ENCODE data around the gene TAS2R31. TPM values are rescaled to one million over a fixed set of nuclear protein-coding genes. Genes with fewer than 3 reads are reported as not detected.

Gene TAS2R31
- total RNA-seq, 1 experiment from 2014 or later: 1.7 TPM

DNA sequence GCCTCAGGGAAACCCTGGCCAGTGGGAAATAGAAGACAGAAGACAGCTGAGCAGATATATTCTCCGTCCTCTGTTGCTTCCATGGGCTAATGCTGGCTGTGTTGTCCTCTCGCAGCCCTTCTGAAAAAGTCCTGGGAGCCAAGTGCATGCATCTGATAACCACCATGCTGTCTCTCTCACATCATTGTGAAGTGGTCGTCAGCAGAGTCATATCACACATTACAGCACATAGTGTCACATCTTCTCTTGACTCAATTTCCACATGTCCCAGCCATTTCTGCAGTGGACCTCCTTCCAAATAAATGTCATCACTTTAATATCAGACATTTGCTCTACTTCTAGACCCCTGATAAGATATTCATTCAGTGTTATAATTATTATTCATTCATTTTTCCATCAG, 36.9 kb downstream of the TAS2R31 start:
- Histone ChIP-seq H3K4me3 (replicated peaks in 1 of 2; ENCODE audit: low read depth in 1 of 2, low read length in 2 of 2) (no peak overlapping the region), H4K20me1 (ENCODE audit: insufficient read depth) (no peaks in the 10 kb centered on the region), H3K36me3 (ENCODE audit: control insufficient read depth in 1 of 2, insufficient read depth in 2 of 2, low read length in 2 of 2) (no peaks in the 10 kb centered on the region), H2AFZ (ENCODE audit: low read depth, low read length, poor library complexity, severe bottlenecking) (no peak overlapping the region), H3K9me3 (ENCODE audit: control insufficient read depth in 1 of 2, insufficient read depth in 1 of 2, low read depth in 1 of 2, low read length in 2 of 2) (peaks cover 0 to 8% of the 10 kb centered on the region in 2 experiments; a peak in 1 of 4 replicates), H3K9me2 (ENCODE audit: insufficient read depth) (no peaks in the 10 kb centered on the region), H3K27me3 (ENCODE audit: insufficient read depth, low read length) (no peaks in the 10 kb centered on the region), H3K9ac (ENCODE audit: low read length) (no peak overlapping the region), H3K4me2 (ENCODE audit: low read length) (no peak overlapping the region), H3K27ac (ENCODE audit: low read depth, low read length) (no peak overlapping the region), H3K79me2 (ENCODE audit: insufficient read depth, low read length) (no peaks in the 10 kb centered on the region), H3K4me1 (ENCODE audit: control insufficient read depth in 1 of 2, insufficient read depth in 2 of 2, low read length in 2 of 2) (no peaks in the 10 kb centered on the region)
- DNase-seq (ENCODE audit: low read depth, low spot score) (no peak), ATAC-seq (no peak)
- intact Hi-C loops (cut with micrococcal nuclease): no loop called here
- POLR2A ChIA-PET: no interaction called here
- CTCF ChIA-PET: no interaction called here
- BruUV-seq (replicated peaks): no TSS peak
- TF ChIP-seq EGR1 (IDR thresholded peaks at IDR 0.05; ENCODE audit: low read depth) (no peak), FOSL1 (IDR thresholded peaks at IDR 0.05; ENCODE audit: low read depth) (no peak), TCF7L2 (IDR thresholded peaks at IDR 0.05; ENCODE audit: borderline replicate concordance, extremely low read depth, insufficient read depth, insufficient read length) (no peak), CTCF (IDR thresholded peaks at IDR 0.05 in 2 of 3, conservative IDR thresholded peaks at IDR 0.05 in 1 of 3; ENCODE audit: borderline replicate concordance in 1 of 3, insufficient read depth in 1 of 3, low read depth in 2 of 3, low read length in 2 of 3) (no peak)
- RAD21 ChIA-PET (ENCODE audit: low non-redundant PET in 1 of 2, low total read pairs in 2 of 2, uncharacterized antibody in 2 of 2, unreplicated experiment in 2 of 2): no interaction called here

- H3K79me2 ChIP-seq (ENCODE audit: insufficient read depth, low read length): no peaks in the 10 kb centered on the region
- ChIA-PET CTCF (no interaction called here), POLR2A (no interaction called here), RAD21 (ENCODE audit: low non-redundant PET in 1 of 2, low total read pairs in 2 of 2, uncharacterized antibody in 2 of 2, unreplicated experiment in 2 of 2) (no interaction called here)
- H3K36me3 ChIP-seq (ENCODE audit: control insufficient read depth in 1 of 2, insufficient read depth in 2 of 2, low read length in 2 of 2): no peaks in the 10 kb centered on the region
- BruUV-seq (replicated peaks): no TSS peak
- H3K4me3 ChIP-seq (replicated peaks in 1 of 2; ENCODE audit: low read depth in 1 of 2, low read length in 2 of 2): no peak overlapping the region
- no peak overlapping the region for H3K9ac ChIP-seq (ENCODE audit: low read length)
- no peak overlapping the region for H3K27ac ChIP-seq (ENCODE audit: low read depth, low read length)
- H3K9me3 ChIP-seq (ENCODE audit: control insufficient read depth in 1 of 2, insufficient read depth in 1 of 2, low read depth in 1 of 2, low read length in 2 of 2): peaks cover 0 to 8% of the 10 kb centered on the region in 2 experiments; a peak in 1 of 4 replicates
- intact Hi-C loops (cut with micrococcal nuclease): no loop called here
- TF ChIP-seq ELF1 (IDR thresholded peaks at IDR 0.05; ENCODE audit: borderline replicate concordance, low read depth) (no peak), ZNF274 (IDR thresholded peaks at IDR 0.05; ENCODE audit: low read depth, low read length) (no peak), JUND (IDR thresholded peaks at IDR 0.05) (no peak), POLR2A (IDR thresholded peaks at IDR 0.05; ENCODE audit: borderline replicate concordance, extremely low read depth, insufficient read depth, insufficient read length) (no peak), POLR2AphosphoS5 (IDR thresholded peaks at IDR 0.05; ENCODE audit: low read depth, low read length) (no peak), EGR1 (IDR thresholded peaks at IDR 0.05; ENCODE audit: low read depth) (no peak), SIN3A (IDR thresholded peaks at IDR 0.05; ENCODE audit: low read depth) (no peak), TCF7L2 (IDR thresholded peaks at IDR 0.05; ENCODE audit: borderline replicate concordance, extremely low read depth, insufficient read depth, insufficient read length) (no peak), CEBPB (IDR thresholded peaks at IDR 0.05; ENCODE audit: low read depth) (no peak), CBX3 (IDR thresholded peaks at IDR 0.05; ENCODE audit: low read depth) (no peak)
- DNase-seq (ENCODE audit: low read depth, low spot score) (no peak), ATAC-seq (no peak)
- no peaks in the 10 kb centered on the region for H4K20me1 ChIP-seq (ENCODE audit: insufficient read depth)
- no peak overlapping the region for H3K4me2 ChIP-seq (ENCODE audit: low read length)
- H3K4me1 ChIP-seq (ENCODE audit: control insufficient read depth in 1 of 2, insufficient read depth in 2 of 2, low read length in 2 of 2): no peaks in the 10 kb centered on the region
- no peaks in the 10 kb centered on the region for H3K27me3 ChIP-seq (ENCODE audit: insufficient read depth, low read length)
- H2AFZ ChIP-seq (ENCODE audit: low read depth, low read length, poor library complexity, severe bottlenecking): no peak overlapping the region
- H3K9me2 ChIP-seq (ENCODE audit: insufficient read depth): no peaks in the 10 kb centered on the region
Measured at GRCh38 chr12:10989107-10989506, 42.1 kb downstream of the TAS2R31 start.

Data from HCT116 (cell line).